ENCODE data around the gene SPATA2L. TPM values are rescaled to one million over a fixed set of nuclear protein-coding genes. Genes with fewer than 3 reads are reported as not detected.
"Not testable (repeated sequence)": the region's sequence is repeated elsewhere in the genome, so short reads cannot be mapped to it uniquely, and the experiment has no call there.

SPATA2L gene
- total RNA-seq, 4 donors from 2014 or later, result 1.2 to 18.7 (median 7.2) TPM

DNA sequence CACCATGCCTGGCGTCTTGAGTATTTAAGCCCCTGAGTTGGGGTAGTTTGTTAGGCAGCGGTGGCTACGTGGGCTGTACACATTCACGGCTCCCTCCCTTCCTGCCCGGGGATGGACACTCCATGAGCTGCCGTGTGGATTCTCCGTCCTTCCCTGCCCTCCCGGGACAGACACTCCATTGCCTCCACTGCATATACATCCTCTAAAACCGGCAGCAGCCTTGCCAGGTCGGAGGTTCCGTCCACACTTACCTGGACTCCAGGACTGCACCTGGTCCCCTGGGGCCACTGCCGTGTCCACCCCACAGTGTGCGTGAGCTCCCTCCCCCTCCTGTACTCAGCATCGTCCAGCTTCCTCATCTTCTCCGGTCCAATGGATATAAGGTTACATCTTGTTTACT, 3.5 kb upstream of the SPATA2L start:
- H3K4me1 ChIP-seq, result peaks cover 0 to 11% of the 10 kb centered on the region in 2 donors
- no peaks in the 10 kb centered on the region for H3K36me3 ChIP-seq
- H3K27me3 ChIP-seq, result no peaks in the 10 kb centered on the region
- intact Hi-C loops (cut with DNase I; ENCODE audit: low total_unique reads), result loop anchor here (5.0 kb wide), 1 partner anchor 242 kb away; the partner anchor contains the start of gene DEF8
- no peak overlapping the region for H3K27ac ChIP-seq
- no peaks in the 10 kb centered on the region for H3K9me3 ChIP-seq
- no peak for DNase-seq
- H3K4me3 ChIP-seq, result no peak overlapping the region
- no peak for TF ChIP-seq POLR2A (IDR thresholded peaks at IDR 0.05)
- TF ChIP-seq, protein P1, sequence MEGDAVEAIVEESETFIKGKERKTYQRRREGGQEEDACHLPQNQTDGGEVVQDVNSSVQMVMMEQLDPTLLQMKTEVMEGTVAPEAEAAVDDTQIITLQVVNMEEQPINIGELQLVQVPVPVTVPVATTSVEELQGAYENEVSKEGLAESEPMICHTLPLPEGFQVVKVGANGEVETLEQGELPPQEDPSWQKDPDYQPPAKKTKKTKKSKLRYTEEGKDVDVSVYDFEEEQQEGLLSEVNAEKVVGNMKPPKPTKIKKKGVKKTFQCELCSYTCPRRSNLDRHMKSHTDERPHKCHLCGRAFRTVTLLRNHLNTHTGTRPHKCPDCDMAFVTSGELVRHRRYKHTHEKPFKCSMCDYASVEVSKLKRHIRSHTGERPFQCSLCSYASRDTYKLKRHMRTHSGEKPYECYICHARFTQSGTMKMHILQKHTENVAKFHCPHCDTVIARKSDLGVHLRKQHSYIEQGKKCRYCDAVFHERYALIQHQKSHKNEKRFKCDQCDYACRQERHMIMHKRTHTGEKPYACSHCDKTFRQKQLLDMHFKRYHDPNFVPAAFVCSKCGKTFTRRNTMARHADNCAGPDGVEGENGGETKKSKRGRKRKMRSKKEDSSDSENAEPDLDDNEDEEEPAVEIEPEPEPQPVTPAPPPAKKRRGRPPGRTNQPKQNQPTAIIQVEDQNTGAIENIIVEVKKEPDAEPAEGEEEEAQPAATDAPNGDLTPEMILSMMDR (IDR thresholded peaks at IDR 0.05), result no peak

DNA sequence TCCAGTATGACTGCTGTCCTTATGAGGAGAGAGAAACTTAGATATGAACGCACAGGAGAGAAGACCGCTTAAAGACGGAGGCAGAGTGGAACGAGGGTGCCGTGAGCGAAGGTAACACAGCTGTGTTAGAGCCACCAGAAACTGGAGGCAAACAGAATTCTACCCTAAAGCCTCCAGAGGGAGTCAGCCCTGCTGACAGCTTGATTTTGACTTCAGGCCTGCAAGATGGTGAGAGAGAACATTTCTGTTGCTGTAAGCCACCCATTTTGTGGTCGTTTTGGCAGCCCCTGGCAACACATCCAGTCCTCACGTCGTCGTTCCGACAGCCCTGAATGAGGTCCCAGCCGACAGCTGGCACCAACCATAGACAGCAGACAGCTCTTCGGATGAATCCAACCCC, 2.8 kb upstream of the SPATA2L start:
- Histone ChIP-seq H3K27ac (no peak overlapping the region), H3K4me3 (no peak overlapping the region), H3K9me3 (no peaks in the 10 kb centered on the region), H3K27me3 (no peaks in the 10 kb centered on the region), H3K36me3 (no peaks in the 10 kb centered on the region), H3K4me1 (peaks cover 0 to 11% of the 10 kb centered on the region in 2 donors)
- TF ChIP-seq, protein P1 (IDR thresholded peaks at IDR 0.05), result no peak
- TF ChIP-seq POLR2A (IDR thresholded peaks at IDR 0.05), result no peak
- intact Hi-C loops (cut with DNase I; ENCODE audit: low total_unique reads), result no loop called here
- no peak for DNase-seq

DNA sequence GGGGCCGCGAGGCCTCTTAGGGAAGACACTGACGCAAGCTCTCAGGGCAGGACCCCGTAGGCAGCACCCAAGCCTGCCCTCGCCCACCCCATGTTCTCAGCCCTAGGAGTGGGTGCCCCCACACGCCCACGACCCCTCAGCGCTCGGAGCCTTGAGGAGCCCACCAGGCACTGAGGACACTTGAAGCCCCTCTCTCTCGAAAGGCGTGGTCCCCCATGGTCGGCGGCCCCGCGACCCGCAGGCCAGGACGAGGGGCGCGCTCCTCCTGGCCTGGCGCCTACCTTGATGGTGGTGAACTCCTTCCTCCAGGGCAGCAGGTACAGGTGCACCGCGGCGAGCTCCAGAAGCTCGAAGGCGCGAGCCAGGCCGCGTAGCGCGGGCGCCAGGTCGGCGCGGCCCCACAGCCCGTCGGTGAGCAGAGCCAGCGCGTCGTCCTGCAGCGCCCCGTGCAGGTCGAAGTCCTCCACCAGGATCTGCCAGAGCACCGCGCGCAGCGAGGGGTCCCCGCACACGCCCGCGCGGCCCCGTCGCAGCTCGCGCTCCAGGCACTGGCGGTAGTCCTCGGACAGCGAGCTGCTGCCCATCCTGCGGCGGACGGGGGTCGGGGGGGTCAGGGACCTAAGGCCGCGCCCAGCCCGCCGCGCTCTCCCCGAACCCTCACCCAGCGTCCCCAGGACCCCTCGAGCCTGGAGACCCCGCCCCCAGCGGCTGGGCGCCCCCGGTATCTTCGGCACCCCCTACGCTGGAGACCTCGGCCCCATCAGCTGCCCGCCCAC, 668 bp downstream of the SPATA2L start:
- Histone ChIP-seq H3K27me3 (no peaks in the 10 kb centered on the region), H3K4me1 (peaks cover 0 to 11% of the 10 kb centered on the region in 2 donors), H3K4me3 (peak overlapping the region; percentile 69 to 77), H3K36me3 (no peaks in the 10 kb centered on the region), H3K27ac (peak overlapping the region; percentile 82 to 83), H3K9me3 (no peaks in the 10 kb centered on the region)
- peak; percentile 43 to 48 for DNase-seq
- TF ChIP-seq, protein P1 (IDR thresholded peaks at IDR 0.05), result peak in 1 of 4 experiments; percentile 3
- TF ChIP-seq POLR2A (IDR thresholded peaks at IDR 0.05), result no peak
- intact Hi-C loops (cut with DNase I; ENCODE audit: low total_unique reads), result no loop called here

DNA sequence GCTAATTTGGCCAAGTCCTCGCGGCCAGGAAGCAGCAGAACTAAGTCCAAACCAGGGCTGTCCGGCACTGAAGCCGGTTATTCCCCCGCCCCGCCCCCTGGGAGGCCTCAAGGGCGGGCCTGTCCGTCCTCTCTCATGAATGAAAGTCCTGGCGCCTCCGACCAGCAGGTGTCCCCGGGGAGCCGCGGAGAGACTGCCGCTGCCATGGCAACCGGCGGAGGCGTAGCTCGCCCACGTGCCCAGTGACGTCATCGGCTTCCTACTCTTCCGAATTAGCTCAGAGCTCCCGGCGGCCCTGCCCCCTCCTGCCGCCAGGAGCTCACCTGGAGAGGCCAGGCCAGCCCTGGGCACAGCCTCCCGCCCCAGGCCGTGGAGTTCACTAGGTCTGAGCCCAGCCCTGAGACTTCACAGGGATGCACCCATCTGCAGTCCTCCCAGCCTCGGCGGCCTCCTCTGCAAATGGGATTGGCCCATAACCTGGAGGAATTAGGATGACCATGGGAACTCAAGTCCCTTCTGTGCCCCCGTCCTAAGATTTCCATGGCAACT, 1.3 kb downstream of the SPATA2L start:
- Histone ChIP-seq H3K36me3 (no peaks in the 10 kb centered on the region), H3K27ac (peak overlapping the region; percentile 82 to 83), H3K27me3 (no peaks in the 10 kb centered on the region), H3K9me3 (no peaks in the 10 kb centered on the region), H3K4me1 (peaks cover 0 to 11% of the 10 kb centered on the region in 2 donors), H3K4me3 (peak overlapping the region; percentile 69 to 77)
- peak; percentile 99 for DNase-seq
- TF ChIP-seq, protein P1 (IDR thresholded peaks at IDR 0.05), result peak; percentile 66 to 92 (median 84)
- TF ChIP-seq POLR2A (IDR thresholded peaks at IDR 0.05), result peak; percentile 42 to 56
- intact Hi-C loops (cut with DNase I; ENCODE audit: low total_unique reads), result no loop called here

DNA sequence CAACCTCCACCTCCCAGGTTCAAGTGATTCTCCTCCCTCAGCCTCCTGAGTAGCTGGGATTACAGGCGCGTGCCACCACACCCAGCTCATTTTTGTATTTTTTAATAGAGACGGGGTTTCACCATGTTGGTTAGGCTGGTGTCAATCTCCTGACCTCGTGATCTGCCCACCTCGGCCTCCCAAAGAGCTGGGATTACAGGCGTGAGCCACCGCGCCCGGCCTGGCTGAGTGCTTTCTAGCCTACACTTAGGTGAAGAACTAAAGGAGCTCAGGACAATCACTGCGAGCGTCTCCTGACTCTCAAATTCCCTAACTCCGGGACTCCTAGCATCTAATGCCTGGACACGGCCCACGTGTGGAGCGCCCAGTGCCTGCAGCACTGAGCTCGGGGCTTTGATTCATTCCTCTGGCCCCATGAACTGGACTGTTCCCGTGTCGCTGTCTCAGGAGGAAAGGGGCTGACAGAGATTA, 1.8 kb downstream of the SPATA2L start:
- peak overlapping the region; percentile 82 to 83 for H3K27ac ChIP-seq
- intact Hi-C loops (cut with DNase I; ENCODE audit: low total_unique reads), result not testable (repeated sequence)

DNA sequence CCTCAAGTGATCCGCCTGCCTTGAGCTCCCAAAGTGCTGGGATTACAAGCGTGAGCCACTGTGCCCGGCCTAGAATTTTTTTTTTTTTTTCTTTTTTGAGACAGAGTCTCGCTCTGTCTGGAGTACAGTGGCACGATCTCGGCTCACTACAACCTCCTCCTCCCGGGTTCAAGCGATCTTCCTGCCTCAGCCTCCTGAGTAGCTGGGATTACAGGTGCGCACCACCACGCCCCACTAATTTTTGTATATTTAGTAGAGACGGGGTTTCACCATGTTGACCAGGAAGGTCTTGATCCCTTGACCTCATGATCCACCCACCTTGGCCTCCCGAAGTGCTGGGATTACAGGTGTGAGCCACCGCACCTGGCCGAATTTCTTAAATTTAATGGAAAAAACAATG, 2.8 kb downstream of the SPATA2L start:
- H3K27me3 ChIP-seq; H3K4me3 ChIP-seq; intact Hi-C loops (cut with DNase I; ENCODE audit: low total_unique reads); H3K27ac ChIP-seq; DNase-seq; H3K9me3 ChIP-seq; H3K36me3 ChIP-seq: not testable (repeated sequence)
- peaks cover 0 to 11% of the 10 kb centered on the region in 2 donors for H3K4me1 ChIP-seq

More for the DNA sequence above, 1.8 kb downstream of the SPATA2L start:
- not testable (repeated sequence) for DNase-seq, H3K9me3 ChIP-seq, H3K27me3 ChIP-seq, H3K36me3 ChIP-seq, H3K4me3 ChIP-seq
- H3K4me1 ChIP-seq, result peaks cover 0 to 11% of the 10 kb centered on the region in 2 donors
